NCI-H226 (cell line): ENCODE data around the gene ABCA4.
A peak's percentile ranks its signal among the peaks of the same experiment; 100 is the strongest.

ENCODE experiments used
- DNase-seq: peaks from one replicate; pipeline ENCODE4 v3.0.0-alpha.2; 2015

ABCA4 gene

GRCh38 chr1:94101613-94102525 is 19.1 kb downstream of the ABCA4 start:
- no peak for DNase-seq

DNA sequence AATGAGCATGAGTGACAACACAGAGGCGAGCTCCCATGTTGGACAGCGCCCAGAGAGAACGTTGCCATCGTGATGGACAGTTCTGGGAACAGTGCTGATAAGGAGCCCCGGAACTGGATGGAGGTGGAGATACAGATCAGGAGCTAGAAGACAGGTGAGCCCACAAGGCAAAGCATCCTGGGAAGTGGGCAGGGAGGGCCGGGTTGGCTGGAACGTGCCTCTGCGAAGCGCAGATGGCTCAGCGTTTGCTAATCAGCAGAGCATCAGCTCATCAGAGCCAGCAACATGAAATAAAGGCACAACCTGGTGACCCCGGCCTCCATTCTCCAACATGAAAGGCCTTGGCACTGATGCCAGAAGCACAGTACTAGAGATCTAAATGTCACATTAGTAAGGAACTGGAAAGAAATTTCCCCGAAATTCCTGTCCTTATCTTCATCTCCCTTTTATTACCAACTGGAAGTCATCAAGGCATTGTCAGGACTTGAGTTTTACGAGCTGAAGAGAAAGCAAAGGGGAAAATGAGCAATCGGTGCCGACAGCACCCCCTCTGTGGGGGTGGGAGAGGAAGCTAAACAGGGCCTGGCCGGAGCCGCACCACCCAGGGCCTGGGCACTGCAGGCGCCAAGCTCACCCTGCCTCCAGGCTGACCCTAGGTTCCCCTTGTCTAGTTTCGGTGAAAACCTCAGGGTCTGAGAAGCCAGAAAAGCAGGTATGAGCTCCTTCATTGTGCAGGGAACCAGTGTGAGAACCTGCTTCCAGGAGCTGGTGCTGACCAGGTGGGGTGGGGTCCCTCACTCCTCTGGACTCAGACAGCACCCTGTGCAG is 19.9 kb downstream of the ABCA4 start:
- no peak for DNase-seq

DNA sequence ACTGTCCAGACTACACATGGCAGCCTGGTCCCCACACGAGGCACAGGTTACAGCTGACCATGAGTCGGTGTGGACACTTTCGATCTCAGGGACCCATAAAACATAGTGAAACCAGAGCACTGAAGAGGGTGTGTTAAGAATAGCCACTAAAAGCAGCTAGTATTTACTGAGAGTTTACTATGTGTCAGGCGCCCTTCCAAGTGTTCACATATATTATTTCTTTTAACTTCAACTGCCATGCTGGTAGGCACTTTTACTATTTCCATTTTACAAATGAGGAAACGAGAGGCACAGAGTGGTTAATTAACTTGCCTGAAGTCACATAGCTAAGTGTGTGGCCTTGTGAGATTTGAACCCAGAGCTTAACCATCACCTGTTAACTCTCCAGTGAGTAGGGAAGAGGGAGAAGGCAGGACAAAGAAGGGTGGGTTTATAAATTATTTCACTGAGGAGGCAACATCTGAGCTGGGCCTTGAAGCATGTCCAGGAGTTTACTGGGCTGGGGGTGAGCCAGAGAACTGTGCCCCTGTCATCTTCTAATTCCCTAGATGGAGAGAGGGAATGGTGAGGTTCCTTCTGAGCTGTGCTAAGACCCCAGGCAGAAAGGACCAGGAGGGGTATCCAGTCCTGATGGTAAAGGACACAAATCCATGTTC is 20.7 kb downstream of the ABCA4 start:
- DNase-seq, result no peak

DNA sequence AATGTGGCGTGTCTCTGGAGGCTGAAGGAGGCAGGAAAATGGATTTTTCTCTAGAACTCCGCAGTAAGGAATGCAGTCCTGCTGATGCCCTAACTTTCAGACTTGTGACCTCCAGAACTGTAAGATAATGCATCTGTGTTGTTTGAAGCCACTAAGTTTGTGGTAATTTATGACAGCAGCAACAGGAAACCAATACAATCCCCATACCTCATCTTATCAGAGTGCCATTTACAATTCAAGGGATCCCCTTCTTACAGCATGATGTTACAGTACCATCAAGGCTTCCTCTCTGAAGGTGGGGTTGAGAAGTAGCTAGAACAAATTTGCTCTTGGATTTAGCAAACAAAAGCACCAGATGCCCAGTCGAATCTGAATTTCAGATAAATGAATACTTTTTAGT is 21.6 kb downstream of the ABCA4 start:
- DNase-seq, result no peak

- DNase-seq, result no peak
Observed at GRCh38 chr1:94098585-94099111, 22.3 kb downstream of the ABCA4 start.

- DNase-seq, result no peak
Observed at GRCh38 chr1:94096797-94097549, 24.0 kb downstream of the ABCA4 start.

DNA sequence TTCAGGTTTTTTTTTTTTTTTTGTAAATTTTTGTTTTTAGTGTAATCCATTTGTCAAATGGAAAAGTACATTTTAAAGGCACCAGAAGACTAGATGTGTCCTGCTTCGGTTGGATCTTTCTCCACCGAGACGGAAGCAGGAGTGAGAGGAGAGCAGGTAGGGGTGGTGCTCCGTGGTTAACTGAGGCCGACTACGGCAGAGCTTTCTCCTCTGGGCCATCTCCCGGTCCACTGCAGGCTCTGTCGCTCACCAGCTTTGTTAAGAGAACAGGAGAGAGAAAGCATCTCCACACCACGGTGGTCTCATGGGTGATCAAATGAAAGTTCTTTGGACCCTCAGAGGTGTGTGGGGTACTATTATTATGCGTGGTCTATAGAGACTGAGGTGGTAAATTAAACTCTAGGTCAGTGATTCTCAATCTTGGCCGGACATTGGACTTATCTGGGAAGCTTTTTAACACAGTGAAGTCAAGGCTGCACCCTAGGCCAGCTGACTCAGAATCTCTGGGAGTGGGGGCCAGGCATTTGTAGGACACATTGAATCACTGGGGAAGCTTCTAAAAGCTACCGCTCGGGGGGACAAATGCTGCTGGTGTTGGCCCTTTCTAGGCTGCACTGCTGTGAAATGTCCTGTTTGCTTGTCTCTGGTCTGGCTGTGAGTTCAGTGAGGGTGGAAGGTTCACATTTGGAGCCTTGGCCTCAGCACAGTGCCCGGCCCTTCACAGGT is 25.0 kb downstream of the ABCA4 start:
- DNase-seq, result no peak

DNA sequence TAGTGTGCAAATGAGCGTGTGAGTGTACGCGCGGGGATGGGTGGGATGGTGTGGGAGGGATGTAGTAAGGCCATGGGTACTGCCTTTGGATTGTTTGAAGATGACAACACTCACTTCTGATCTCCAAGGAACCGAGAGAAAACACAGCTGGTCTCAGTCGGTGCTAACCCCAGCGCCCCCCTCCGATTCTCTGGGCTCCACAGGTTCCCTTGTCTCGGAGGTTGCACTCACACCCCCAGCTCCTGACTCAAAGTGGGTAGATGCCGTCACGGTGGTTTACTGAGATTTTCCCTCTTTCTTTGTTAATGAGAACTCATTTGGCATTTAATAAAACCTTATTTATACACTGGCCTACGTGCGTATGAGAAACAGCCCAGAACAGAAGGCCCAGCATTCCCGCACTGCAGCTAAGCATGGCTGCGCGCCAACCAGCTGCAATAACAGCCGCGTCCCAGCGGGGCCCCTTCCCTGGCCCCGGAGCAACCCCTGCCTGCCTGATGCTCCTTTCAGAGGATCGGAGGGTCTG is 25.8 kb downstream of the ABCA4 start:
- DNase-seq, result no peak

- DNase-seq, result no peak
Observed at GRCh38 chr1:94094469-94095111, 26.4 kb downstream of the ABCA4 start.

DNA sequence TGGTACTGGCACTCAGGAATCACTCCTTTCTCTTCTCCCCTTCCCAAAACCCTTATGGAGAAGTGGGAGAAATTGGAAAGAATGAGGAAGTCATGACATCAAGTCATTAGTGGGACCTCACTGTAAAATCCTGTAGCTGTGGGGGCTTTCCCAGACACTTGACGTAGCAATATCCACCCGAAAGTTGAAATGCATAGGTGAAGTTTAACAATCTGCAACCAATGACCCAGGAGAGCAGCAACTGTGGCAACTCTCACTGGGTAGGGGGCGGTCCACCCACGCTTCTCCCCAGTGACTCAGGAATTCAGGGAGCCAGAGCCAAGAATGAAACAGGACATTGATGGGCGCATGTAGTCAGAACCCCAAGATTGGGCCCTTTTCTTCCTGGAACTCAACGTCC is 27.0 kb downstream of the ABCA4 start:
- DNase-seq, result no peak

DNA sequence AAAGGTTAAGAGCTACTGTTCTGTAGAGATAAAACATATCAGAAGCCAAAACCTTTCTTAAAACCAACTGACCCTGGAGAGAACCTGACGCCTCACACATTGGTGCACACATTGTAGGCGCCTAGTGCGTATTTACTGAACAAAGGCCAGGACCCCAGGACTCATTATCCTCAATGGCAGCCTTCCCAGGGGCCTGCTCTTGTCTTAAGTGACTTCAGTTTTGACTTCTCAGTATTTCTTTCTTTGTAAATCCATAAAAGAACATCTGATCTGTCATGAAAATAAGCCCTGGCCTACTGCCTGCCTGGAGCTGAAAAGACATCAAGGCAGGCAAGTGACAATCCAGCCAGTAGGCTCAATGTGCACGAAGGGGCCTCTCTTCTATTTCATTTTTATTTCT is 27.6 kb downstream of the ABCA4 start:
- DNase-seq, result no peak

DNA sequence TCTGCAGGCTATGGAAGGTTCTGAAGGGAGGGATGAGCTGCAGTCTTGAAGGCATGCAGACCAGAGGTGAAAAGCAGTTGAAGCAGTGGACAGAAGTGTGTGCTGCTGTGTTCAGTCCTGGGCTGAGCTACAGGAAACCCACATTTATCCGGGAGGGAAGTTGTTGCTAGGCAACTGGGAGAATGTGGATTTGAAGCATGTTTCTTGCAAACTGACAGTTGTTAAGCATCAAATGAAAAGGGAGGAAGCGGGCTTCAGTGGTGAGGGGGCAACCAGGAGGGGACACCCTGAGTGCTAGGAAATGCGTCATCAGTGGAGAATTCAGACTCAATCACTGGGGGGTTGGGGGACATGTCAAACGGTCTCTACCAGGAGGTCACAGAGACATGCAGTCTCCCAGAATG is 28.7 kb downstream of the ABCA4 start:
- DNase-seq, result no peak

GRCh38 chr1:94090761-94091160 is 30.2 kb downstream of the ABCA4 start:
- no peak for DNase-seq

DNA sequence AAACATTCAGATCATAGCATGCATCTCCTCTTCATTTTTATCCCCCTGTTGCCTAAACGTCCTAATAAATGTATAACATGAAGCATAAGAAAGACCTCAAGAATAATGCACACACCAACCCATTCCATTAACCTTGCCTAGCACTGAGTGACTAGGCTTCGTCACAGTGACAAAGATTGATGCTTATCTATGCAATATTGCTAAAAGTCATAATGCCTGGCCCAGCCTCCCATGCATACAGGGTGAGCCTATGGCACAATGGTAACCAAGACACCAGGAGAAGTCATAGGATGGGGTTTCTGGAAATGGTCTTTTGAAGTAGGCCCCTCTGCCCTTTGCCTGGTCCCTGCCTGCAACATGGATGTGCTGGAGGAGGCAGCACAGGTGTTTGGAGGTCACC is 33.8 kb downstream of the ABCA4 start:
- no peak for DNase-seq

GRCh38 chr1:94084547-94084946 is 36.4 kb downstream of the ABCA4 start:
- DNase-seq, result no peak

- DNase-seq, result no peak
Observed at GRCh38 chr1:94084085-94084484, 36.9 kb downstream of the ABCA4 start.

GRCh38 chr1:94083681-94084080 is 37.3 kb downstream of the ABCA4 start:
- no peak for DNase-seq

DNA sequence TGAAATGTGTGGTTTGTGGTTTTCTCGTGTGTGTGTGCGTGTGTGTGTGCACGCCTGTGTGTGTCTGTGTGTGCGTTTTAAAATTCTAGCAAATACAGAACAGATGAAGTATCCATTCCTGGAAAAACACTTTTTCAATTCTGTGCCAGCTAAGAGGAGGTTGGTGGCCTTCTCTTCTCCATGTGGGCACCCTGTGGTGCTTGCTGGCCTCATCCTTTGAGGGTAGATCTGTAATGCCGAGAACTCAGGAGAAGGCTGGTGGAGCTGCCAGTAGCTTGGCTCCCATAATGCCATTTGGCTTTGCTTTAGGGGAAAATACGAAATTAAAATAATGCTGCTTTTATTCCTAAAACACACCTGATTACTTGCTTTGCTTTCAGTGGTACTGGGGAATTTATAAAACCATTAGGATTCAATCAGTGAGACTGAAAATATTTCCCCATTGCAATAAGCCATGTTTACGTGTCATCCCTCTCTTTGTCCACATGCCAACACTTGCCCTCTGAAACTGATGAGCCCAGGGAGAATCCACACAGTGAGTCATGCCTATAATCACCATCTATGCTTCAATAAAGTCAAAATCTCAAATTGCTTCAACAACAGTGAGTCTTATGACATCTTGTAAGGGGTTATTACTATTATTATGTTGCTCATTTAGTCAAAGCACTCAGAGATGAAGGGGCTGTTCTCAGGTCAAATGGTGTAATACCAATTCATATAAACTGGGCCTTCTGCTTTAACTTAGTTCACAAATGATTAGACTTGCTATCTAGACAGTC is 39.2 kb downstream of the ABCA4 start:
- DNase-seq, result peak; percentile 25

- no peak for DNase-seq
Observed at GRCh38 chr1:94079989-94080388, 41.0 kb downstream of the ABCA4 start.
